Measurements from ENCODE around the gene FARSB. TPM values are rescaled to one million over a fixed set of nuclear protein-coding genes. Genes with fewer than 3 reads are reported as not detected.

The FARSB gene
- total RNA-seq, 1 experiment from 2014 or later, result 32.9 TPM

DNA sequence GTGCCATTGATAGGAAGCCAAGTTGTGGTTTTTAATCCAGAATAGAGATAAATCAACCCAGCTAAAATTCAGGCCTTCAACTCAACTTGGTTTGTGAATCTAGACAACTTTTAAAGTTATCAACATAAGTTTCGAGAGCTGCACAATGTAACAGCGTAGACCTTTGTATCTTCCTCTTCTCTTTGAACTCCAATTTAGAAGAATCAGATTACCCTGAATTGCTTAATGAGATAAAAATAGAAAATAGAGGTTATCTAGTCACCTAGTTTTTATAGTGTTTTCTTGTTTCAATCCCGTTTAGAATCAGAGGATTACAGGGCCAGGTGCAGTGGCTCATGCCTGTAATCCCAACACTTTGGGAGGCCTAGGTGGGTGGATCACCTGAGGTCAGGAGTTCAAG lies 27.9 kb upstream of the FARSB start:
- Histone ChIP-seq H3K9ac (ENCODE audit: low read length) (no peak overlapping the region), H2AFZ (ENCODE audit: low read length) (no peak overlapping the region), H3K27me3 (ENCODE audit: low read length) (peaks cover 8% of the 10 kb centered on the region; the same call in 1 of the 2 replicates), H3K9me2 (replicated peaks; ENCODE audit: low read length) (no peaks in the 10 kb centered on the region), H3K4me1 (ENCODE audit: insufficient read depth, low read length) (no peaks in the 10 kb centered on the region), H3K36me3 (ENCODE audit: low read depth, low read length) (no peaks in the 10 kb centered on the region), H3K9me3 (ENCODE audit: low read length) (no peaks in the 10 kb centered on the region), H3K27ac (ENCODE audit: low read length) (no peak overlapping the region), H3K4me2 (ENCODE audit: low read length) (no peak overlapping the region), H3K79me2 (ENCODE audit: low read length) (no peaks in the 10 kb centered on the region), H4K20me1 (ENCODE audit: low read length) (no peaks in the 10 kb centered on the region), H3K4me3 (ENCODE audit: low read length) (no peak overlapping the region), H3F3A (ENCODE audit: low read length, unreplicated experiment) (no peaks in the 10 kb centered on the region)
- DNase-seq, result no peak
- no peak for TF ChIP-seq EZH2 (IDR thresholded peaks at IDR 0.05; ENCODE audit: low read length, unreplicated experiment)
- TF ChIP-seq, protein P1, sequence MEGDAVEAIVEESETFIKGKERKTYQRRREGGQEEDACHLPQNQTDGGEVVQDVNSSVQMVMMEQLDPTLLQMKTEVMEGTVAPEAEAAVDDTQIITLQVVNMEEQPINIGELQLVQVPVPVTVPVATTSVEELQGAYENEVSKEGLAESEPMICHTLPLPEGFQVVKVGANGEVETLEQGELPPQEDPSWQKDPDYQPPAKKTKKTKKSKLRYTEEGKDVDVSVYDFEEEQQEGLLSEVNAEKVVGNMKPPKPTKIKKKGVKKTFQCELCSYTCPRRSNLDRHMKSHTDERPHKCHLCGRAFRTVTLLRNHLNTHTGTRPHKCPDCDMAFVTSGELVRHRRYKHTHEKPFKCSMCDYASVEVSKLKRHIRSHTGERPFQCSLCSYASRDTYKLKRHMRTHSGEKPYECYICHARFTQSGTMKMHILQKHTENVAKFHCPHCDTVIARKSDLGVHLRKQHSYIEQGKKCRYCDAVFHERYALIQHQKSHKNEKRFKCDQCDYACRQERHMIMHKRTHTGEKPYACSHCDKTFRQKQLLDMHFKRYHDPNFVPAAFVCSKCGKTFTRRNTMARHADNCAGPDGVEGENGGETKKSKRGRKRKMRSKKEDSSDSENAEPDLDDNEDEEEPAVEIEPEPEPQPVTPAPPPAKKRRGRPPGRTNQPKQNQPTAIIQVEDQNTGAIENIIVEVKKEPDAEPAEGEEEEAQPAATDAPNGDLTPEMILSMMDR (conservative IDR thresholded peaks at IDR 0.05; ENCODE audit: low read depth, low read length), result no peak
- no peak for TF ChIP-seq EZH2phosphoT487 (IDR thresholded peaks at IDR 0.05; ENCODE audit: borderline replicate concordance, low read length)
- intact Hi-C loops (cut with micrococcal nuclease), result no loop called here
- ChIA-PET CTCF (interaction anchor here (0.7 kb wide), 1 partner anchor 142 kb away, joined by 3 read pairs; no protein-coding TSS in a partner anchor), POLR2A (ENCODE audit: unreplicated experiment) (interaction anchor here (0.7 kb wide), 1 partner anchor 176 kb away, joined by 4 read pairs; no protein-coding TSS in a partner anchor)
- no TSS peak for BruUV-seq (replicated peaks)
- no peak for ATAC-seq

DNA sequence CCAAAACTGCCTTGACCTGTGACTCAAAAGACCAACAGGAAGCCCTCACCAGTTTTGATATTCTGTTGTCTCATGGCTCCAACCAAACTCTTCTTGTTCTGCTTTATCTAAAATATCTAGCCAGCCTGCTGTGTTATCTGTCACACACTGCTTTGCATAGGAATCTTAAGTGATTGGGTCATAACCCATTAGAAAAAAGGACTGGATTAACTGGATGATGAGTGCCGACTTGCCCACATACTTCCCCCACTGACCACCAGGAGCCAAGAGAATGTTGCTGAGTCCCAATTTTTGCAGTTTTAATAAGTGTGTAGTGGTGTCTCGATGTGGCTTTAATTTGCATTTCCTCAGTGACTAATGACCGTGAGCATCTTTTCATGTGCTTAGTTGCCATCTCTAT lies 22.1 kb upstream of the FARSB start:
- ChIA-PET CTCF (no interaction called here), POLR2A (ENCODE audit: unreplicated experiment) (no interaction called here)
- Histone ChIP-seq H3K4me3 (ENCODE audit: low read length) (no peak overlapping the region), H4K20me1 (ENCODE audit: low read length) (no peaks in the 10 kb centered on the region), H3K4me2 (ENCODE audit: low read length) (no peak overlapping the region), H3K9me2 (replicated peaks; ENCODE audit: low read length) (no peaks in the 10 kb centered on the region), H3K36me3 (ENCODE audit: low read depth, low read length) (no peaks in the 10 kb centered on the region), H3K27ac (ENCODE audit: low read length) (no peak overlapping the region), H3K4me1 (ENCODE audit: insufficient read depth, low read length) (no peaks in the 10 kb centered on the region), H3K9me3 (ENCODE audit: low read length) (no peaks in the 10 kb centered on the region), H3K9ac (ENCODE audit: low read length) (no peak overlapping the region), H3K27me3 (ENCODE audit: low read length) (peaks cover 26% of the 10 kb centered on the region; the same call in 1 of the 2 replicates), H3K79me2 (ENCODE audit: low read length) (no peaks in the 10 kb centered on the region), H3F3A (ENCODE audit: low read length, unreplicated experiment) (no peaks in the 10 kb centered on the region), H2AFZ (ENCODE audit: low read length) (no peak overlapping the region)
- intact Hi-C loops (cut with micrococcal nuclease), result no loop called here
- ATAC-seq (no peak), DNase-seq (no peak)
- TF ChIP-seq EZH2phosphoT487 (IDR thresholded peaks at IDR 0.05; ENCODE audit: borderline replicate concordance, low read length) (no peak), EZH2 (IDR thresholded peaks at IDR 0.05; ENCODE audit: low read length, unreplicated experiment) (no peak)
- TF ChIP-seq, protein P1 (conservative IDR thresholded peaks at IDR 0.05; ENCODE audit: low read depth, low read length), result no peak
- BruUV-seq (replicated peaks), result no TSS peak

DNA sequence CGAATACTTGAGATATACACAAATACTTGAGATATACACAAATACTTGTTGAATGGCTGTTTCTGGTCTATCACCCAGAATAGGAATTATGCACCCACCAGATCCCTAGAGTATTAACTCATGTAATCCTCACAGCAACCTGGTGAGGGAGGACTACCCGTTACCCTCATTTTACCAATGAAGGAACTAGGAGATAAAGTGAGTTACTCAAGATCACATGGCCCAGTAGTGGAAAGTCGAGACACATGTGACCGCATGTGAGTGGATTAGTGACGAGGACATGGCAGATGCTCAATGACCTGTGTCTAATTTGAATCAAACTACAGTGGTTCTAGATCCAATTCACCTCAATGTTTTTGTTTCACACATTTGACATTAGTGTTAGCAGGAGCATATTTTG lies 18.0 kb upstream of the FARSB start:
- H3F3A ChIP-seq (ENCODE audit: low read length, unreplicated experiment), result no peaks in the 10 kb centered on the region
- no TSS peak for BruUV-seq (replicated peaks)
- ChIA-PET POLR2A (ENCODE audit: unreplicated experiment) (no interaction called here), CTCF (no interaction called here)
- no peak overlapping the region for H3K4me2 ChIP-seq (ENCODE audit: low read length)
- no peak overlapping the region for H3K4me3 ChIP-seq (ENCODE audit: low read length)
- H3K79me2 ChIP-seq (ENCODE audit: low read length), result no peaks in the 10 kb centered on the region
- no peaks in the 10 kb centered on the region for H3K9me3 ChIP-seq (ENCODE audit: low read length)
- no peak overlapping the region for H3K27ac ChIP-seq (ENCODE audit: low read length)
- intact Hi-C loops (cut with micrococcal nuclease), result no loop called here
- H3K4me1 ChIP-seq (ENCODE audit: insufficient read depth, low read length), result no peaks in the 10 kb centered on the region; the same call in 1 of the 2 replicates
- H4K20me1 ChIP-seq (ENCODE audit: low read length), result no peaks in the 10 kb centered on the region
- H2AFZ ChIP-seq (ENCODE audit: low read length), result no peak overlapping the region
- DNase-seq (no peak), ATAC-seq (no peak)
- no peaks in the 10 kb centered on the region for H3K36me3 ChIP-seq (ENCODE audit: low read depth, low read length)
- no peaks in the 10 kb centered on the region for H3K9me2 ChIP-seq (replicated peaks; ENCODE audit: low read length)
- TF ChIP-seq EZH2phosphoT487 (IDR thresholded peaks at IDR 0.05; ENCODE audit: borderline replicate concordance, low read length), result no peak
- TF ChIP-seq EZH2 (IDR thresholded peaks at IDR 0.05; ENCODE audit: low read length, unreplicated experiment), result no peak
- TF ChIP-seq, protein P1 (conservative IDR thresholded peaks at IDR 0.05; ENCODE audit: low read depth, low read length), result no peak
- H3K27me3 ChIP-seq (ENCODE audit: low read length), result 0 out of 2 replicates have a peak, but pooled peaks cover 18% of the 10 kb centered on the region
- H3K9ac ChIP-seq (ENCODE audit: low read length), result no peak overlapping the region
